Type B pancreatic cell (in vitro differentiated cells): Measurements from ENCODE around the gene BTLA. TPM values are rescaled to one million over a fixed set of nuclear protein-coding genes. Genes with fewer than 3 reads are reported as not detected.
"Not testable (repeated sequence)": the region's sequence is repeated elsewhere in the genome, so short reads cannot be mapped to it uniquely, and the experiment has no call there.

Experiments used
- DNase-seq: peaks from one replicate; pipeline ENCODE4 v3.0.0; 2021; ENCODE audit warnings: mixed read lengths; ENCODE audit not compliant: unreplicated experiment; ENCODE audit errors: extremely low spot score
- H3K27ac Mint-ChIP-seq: 2 replicates; pipeline ENCODE4 v1.8.0; 2021; ENCODE audit warnings: mild to moderate bottlenecking, mixed read lengths
- H3K27me3 Mint-ChIP-seq: 2 replicates; pipeline ENCODE4 v1.8.0; 2021; ENCODE audit warnings: mixed read lengths
- H3K36me3 Mint-ChIP-seq: 2 replicates; pipeline ENCODE4 v1.8.0; 2021; ENCODE audit warnings: mixed read lengths
- H3K4me1 Mint-ChIP-seq: one replicate; pipeline ENCODE4 v1.8.0; 2021; ENCODE audit warnings: mixed read lengths; ENCODE audit not compliant: unreplicated experiment
- H3K4me3 Mint-ChIP-seq: 2 replicates; pipeline ENCODE4 v1.8.0; 2021; ENCODE audit warnings: mild to moderate bottlenecking, mixed read lengths
- H3K9me3 Mint-ChIP-seq: 2 replicates; pipeline ENCODE4 v1.8.0; 2021; ENCODE audit warnings: mixed read lengths
- total RNA-seq: library from RNA; stranded (reverse); gene quantifications from 2 replicates; pipeline ENCODE4 v1.2.1, GENCODE V29; 2021; ENCODE audit warnings: low replicate concordance
- TF ChIP-seq, protein P1 (sequence below): fragments of 200-600 bp; sonication (generic); conservative IDR thresholded peaks from 2 replicates; pipeline ENCODE4 v1.5.0; 2021; ENCODE audit warnings: antibody characterized with exemption, mild to moderate bottlenecking

The BTLA gene
- total RNA-seq, 1 donor from 2014 or later, result not detected

DNA sequence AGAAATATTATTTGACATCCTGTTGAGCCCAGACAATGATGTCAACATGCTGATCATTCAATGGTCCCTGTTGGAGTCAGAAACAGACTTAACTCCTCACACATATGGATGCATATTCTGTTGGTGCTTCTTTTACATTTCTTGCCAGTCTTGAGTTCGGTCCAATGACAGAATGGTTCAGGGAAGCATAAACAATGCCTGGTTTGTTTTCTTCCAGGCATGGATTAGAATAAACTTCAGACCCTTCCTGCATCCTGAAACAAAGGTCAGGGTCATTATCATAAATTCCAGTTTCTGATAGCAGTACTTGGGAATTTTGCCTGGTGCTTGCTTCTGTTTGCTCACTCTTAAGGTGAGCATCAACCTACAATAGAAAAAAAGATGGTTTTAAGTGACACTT, 33.3 kb downstream of the BTLA start:
- Mint-ChIP-seq H3K4me3 (no peak overlapping the region), H3K27ac (no peak overlapping the region), H3K36me3 (no peaks in the 10 kb centered on the region), H3K4me1 (no peaks in the 10 kb centered on the region), H3K9me3 (no peaks in the 10 kb centered on the region), H3K27me3 (no peaks in the 10 kb centered on the region)
- TF ChIP-seq, protein P1, sequence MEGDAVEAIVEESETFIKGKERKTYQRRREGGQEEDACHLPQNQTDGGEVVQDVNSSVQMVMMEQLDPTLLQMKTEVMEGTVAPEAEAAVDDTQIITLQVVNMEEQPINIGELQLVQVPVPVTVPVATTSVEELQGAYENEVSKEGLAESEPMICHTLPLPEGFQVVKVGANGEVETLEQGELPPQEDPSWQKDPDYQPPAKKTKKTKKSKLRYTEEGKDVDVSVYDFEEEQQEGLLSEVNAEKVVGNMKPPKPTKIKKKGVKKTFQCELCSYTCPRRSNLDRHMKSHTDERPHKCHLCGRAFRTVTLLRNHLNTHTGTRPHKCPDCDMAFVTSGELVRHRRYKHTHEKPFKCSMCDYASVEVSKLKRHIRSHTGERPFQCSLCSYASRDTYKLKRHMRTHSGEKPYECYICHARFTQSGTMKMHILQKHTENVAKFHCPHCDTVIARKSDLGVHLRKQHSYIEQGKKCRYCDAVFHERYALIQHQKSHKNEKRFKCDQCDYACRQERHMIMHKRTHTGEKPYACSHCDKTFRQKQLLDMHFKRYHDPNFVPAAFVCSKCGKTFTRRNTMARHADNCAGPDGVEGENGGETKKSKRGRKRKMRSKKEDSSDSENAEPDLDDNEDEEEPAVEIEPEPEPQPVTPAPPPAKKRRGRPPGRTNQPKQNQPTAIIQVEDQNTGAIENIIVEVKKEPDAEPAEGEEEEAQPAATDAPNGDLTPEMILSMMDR, result no peak
- no peak for DNase-seq

DNA sequence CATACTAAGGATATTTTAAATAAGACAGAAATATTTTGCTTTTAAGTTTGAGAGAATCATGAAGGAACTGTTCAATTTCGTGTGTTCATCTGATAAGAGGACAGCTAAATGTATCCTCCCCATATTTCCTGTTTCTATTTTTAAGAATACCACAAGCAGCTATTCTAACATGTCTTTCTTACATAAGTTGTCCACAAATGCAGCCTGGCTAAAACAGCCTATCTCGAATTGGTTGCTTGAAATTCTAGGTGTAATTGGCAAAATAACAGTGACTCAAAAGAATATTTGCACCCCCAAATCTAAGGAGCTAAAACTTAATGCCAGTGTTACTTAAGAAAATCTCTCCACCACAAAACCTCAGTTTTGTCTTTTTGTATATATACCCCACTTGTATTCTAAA, 35.0 kb downstream of the BTLA start:
- H3K4me3 Mint-ChIP-seq, result no peak overlapping the region
- DNase-seq, result no peak
- no peak overlapping the region for H3K27ac Mint-ChIP-seq
- no peaks in the 10 kb centered on the region for H3K9me3 Mint-ChIP-seq
- no peaks in the 10 kb centered on the region for H3K36me3 Mint-ChIP-seq
- TF ChIP-seq, protein P1, result no peak
- no peaks in the 10 kb centered on the region for H3K4me1 Mint-ChIP-seq
- no peaks in the 10 kb centered on the region for H3K27me3 Mint-ChIP-seq

DNA sequence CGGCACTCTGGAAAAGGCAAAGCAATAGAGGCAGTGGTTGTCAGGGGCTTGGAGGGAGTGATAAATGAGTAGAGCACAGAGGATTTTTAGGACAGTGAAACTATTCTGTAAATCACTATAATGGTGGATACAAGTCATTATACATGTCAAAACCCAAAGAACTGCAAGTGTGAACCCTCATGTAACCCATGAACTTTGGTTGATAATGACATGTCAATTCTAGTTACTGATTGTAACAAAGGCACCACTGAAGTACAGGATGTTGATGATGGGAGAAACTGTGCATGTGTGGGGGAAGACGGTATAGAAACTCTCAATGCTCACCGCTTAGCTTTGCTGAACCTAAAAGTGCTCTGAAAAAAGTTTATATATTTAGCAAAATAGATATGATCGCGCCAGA, 36.0 kb downstream of the BTLA start:
- DNase-seq, result no peak
- Mint-ChIP-seq H3K4me3 (no peak overlapping the region), H3K4me1 (no peaks in the 10 kb centered on the region), H3K36me3 (no peaks in the 10 kb centered on the region), H3K27ac (no peak overlapping the region), H3K9me3 (no peaks in the 10 kb centered on the region), H3K27me3 (no peaks in the 10 kb centered on the region)
- TF ChIP-seq, protein P1, result no peak

DNA sequence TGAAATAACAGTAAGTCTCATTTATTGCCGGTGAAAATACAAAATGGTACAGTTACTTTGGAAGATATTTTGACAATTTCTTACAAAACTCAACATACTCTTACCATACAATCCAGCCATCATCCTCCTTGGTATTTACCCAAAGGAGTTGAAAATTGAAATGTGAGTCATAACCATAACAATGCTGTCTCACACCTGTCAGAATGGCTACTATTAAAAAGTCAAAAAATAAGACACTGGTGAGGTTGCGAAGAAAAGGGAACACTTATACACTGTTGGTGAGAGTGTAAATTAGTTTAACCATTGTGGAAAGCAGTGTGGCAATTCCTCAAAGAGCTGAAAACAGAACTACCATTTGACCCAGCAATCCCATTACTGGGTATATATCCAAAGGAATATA, 37.5 kb downstream of the BTLA start:
- H3K27me3 Mint-ChIP-seq, H3K27ac Mint-ChIP-seq, DNase-seq, H3K9me3 Mint-ChIP-seq, H3K4me3 Mint-ChIP-seq, H3K4me1 Mint-ChIP-seq, H3K36me3 Mint-ChIP-seq: not testable (repeated sequence)

DNA sequence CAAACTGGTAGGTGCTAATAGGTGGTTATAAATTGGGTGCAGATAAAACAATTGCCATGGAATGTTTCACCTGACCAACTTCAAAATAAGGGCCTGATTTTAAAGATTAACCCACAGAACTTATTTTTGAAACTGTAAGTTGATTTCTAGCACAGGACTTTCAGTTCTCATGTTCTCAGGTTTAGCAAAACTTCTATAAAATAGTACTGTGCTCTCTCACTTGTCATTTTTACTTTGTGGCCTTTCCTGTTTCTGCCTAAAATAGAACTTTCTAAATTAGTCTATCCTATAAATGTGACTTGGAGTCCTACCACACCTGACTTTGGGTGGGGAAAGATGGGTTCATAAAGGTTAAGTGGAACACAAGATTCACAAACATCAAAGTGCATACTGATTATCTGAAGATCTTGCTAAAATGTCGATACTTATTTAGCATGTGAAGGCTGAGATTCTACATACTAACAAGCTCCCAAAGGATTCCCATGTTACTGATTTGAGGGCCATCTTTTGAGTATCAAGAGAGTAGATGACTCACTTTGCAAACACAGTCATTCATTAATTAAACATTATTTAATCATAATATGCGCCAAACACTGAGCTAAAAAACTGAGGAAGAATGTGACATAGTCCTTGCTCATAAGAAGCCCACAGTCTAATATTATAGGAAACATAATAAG, 38.6 kb downstream of the BTLA start:
- DNase-seq, result no peak
- Mint-ChIP-seq H3K4me3 (no peak overlapping the region), H3K36me3 (no peaks in the 10 kb centered on the region), H3K4me1 (no peaks in the 10 kb centered on the region), H3K9me3 (no peaks in the 10 kb centered on the region), H3K27ac (no peak overlapping the region), H3K27me3 (no peaks in the 10 kb centered on the region)
- TF ChIP-seq, protein P1, result no peak

DNA sequence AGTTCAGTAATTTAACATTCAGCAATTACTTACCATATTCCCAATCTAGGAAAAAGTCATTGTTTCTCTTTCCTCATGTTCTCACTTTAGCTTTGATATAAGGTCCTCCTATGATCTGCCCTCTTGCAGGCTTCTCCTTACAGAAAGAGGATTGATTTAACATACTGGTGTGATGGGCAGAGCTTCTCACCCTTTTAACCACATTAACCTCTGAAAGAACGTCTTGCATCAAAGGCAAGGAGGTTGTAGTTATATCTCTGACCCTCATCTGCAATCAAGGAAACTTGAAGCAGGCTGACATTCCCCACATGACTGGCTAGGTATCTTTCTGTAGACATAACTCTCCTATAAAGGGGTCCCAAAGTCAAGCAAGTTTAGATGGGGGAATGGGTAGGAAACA, 39.5 kb downstream of the BTLA start:
- Mint-ChIP-seq H3K27ac (no peak overlapping the region), H3K4me1 (no peaks in the 10 kb centered on the region), H3K36me3 (no peaks in the 10 kb centered on the region), H3K4me3 (no peak overlapping the region), H3K27me3 (peaks cover 4% of the 10 kb centered on the region), H3K9me3 (no peaks in the 10 kb centered on the region)
- TF ChIP-seq, protein P1, result no peak
- no peak for DNase-seq
